ENCODE results near the gene ZNF593OS. TPM values are rescaled to one million over a fixed set of nuclear protein-coding genes. Genes with fewer than 3 reads are reported as not detected.

The ZNF593OS gene
- total RNA-seq = not detected
- long read RNA-seq, donor 1 = 0 reads
- long read RNA-seq, donor 2 = 0 reads

DNA sequence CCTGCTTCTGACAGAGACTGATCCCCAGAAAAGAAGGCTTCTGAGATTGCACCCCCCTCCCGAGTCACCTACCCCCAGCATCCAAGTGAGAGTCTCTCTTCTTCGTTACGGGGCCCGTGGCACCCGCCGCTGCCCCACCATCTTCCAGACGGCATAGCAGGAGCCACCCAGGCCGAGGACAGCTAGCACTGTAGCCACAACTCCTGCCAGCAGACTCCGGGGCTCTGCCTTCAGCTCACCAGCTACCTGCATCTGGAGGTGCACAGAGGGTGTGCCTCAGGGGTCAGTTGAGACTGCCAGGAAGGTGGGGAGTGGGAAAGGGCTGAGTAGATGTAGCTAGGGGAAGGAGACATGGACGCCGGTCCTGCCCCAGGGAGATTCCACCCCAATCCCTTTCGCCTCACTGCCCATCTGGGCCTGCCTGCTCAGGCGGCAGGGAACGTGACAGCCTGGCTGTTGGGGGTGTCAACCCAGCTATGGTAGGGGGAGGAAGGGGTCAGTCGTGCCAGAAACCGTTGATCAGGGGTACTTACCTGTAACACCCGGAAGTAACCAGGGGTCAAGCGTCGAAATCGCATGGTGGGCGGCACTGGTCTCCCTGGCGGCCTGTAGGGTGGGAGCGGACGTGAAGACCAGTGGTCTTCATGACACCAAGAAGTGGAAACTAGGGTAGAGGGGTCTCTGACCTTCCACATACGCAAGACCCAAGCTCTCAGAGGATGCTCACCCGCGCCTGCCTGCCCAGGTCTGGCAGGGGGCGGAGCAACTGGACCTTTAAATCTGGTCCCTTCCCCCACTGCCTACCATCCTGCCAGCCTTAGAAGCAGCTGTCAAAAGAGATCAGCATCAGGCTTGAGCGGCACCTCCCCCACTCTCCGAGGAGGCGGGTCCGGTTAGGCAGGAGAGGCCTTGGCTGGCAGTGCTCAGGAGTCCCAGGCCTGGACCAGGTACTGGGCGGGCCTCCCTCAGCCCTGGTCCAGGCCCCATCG is at the start of gene ZNF593OS:
TSS of gene ZNF593OS (minus strand) at position 749 of the 989 bp plus-strand sequence. CDS start at position 578, 171 bp downstream.
- no peak for DNase-seq
- no peak within 1 kb of the TSS for H3K4me3 ChIP-seq
- H3K36me3 ChIP-seq (ENCODE audit: low read depth) = no peaks in the 10 kb centered on the region
- intact Hi-C loops (cut with DNase I, micrococcal nuclease) = no loop called here
- peaks cover 6% of the 10 kb centered on the region for H3K4me1 ChIP-seq (ENCODE audit: low read depth)
- H3K9me3 ChIP-seq = no peaks in the 10 kb centered on the region
- TF ChIP-seq, protein P1, sequence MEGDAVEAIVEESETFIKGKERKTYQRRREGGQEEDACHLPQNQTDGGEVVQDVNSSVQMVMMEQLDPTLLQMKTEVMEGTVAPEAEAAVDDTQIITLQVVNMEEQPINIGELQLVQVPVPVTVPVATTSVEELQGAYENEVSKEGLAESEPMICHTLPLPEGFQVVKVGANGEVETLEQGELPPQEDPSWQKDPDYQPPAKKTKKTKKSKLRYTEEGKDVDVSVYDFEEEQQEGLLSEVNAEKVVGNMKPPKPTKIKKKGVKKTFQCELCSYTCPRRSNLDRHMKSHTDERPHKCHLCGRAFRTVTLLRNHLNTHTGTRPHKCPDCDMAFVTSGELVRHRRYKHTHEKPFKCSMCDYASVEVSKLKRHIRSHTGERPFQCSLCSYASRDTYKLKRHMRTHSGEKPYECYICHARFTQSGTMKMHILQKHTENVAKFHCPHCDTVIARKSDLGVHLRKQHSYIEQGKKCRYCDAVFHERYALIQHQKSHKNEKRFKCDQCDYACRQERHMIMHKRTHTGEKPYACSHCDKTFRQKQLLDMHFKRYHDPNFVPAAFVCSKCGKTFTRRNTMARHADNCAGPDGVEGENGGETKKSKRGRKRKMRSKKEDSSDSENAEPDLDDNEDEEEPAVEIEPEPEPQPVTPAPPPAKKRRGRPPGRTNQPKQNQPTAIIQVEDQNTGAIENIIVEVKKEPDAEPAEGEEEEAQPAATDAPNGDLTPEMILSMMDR (IDR thresholded peaks at IDR 0.05) = no peak
- no peak for ATAC-seq

DNA sequence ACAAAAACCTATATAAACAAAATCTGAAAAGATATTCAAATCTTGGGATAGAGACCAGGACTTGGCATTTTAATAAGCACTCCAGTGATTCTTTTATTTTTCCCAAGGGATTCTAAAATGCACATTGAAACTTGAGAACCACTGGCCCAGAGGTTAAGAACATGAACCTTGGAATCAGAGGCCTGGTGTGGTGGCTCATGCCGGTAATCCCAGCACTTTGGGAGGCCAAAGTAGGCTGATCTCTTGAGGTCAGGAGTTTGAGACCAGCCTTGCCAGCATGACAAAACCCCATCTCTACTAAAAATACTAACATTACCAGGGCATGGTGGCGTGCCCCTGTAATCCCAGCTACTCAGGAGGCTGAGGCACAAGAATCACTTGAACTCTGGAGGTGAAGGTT is 49.5 kb upstream of the ZNF593OS start:
- Histone ChIP-seq H3K36me3 (ENCODE audit: low read depth) (no peaks in the 10 kb centered on the region), H3K4me3 (no peak overlapping the region), H3K9me3 (no peaks in the 10 kb centered on the region), H3K4me1 (ENCODE audit: low read depth) (peaks cover 14% of the 10 kb centered on the region)
- no peak for ATAC-seq
- DNase-seq = no peak
- TF ChIP-seq, protein P1 (IDR thresholded peaks at IDR 0.05) = no peak
- intact Hi-C loops (cut with DNase I, micrococcal nuclease) = no loop called here

DNA sequence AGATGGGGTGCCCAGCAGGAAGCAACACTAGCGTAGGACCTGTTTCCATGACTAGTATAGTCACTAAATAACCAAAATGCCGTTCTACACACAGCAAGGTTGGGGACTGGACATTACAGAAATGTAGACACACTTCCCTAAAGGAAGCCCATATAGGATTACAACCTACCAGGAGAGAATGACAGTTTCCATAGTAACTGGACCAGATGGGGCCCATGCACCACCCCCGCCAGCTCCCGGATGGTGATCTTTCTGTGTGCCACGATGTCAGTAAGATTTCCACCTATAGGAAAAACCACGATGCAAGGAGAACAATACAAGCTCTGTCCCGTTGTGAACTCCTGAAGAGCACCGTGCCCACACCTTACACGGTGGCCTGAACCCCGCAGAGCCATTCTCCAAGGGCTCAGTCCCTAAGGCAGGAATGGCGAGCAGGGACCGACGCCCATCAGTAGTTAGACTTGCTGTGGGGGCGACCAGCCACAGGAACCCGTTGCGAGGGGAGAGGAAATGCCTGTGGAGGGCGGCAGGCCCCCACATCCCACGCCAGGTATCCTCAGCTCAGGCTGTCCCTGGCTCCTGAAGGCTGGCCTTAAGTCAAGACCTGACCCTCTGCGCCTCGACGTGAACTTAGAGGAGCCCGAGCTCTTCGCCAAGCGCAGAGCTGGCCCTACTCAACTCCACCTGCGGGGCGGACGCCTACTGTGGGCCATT is 48.7 kb upstream of the ZNF593OS start:
- no peak overlapping the region for H3K4me3 ChIP-seq
- TF ChIP-seq, protein P1 (IDR thresholded peaks at IDR 0.05) = no peak
- no peak for DNase-seq
- no peaks in the 10 kb centered on the region for H3K9me3 ChIP-seq
- ATAC-seq = no peak
- intact Hi-C loops (cut with DNase I, micrococcal nuclease) = no loop called here
- no peaks in the 10 kb centered on the region for H3K36me3 ChIP-seq (ENCODE audit: low read depth)
- H3K4me1 ChIP-seq (ENCODE audit: low read depth) = peaks cover 10% of the 10 kb centered on the region

DNA sequence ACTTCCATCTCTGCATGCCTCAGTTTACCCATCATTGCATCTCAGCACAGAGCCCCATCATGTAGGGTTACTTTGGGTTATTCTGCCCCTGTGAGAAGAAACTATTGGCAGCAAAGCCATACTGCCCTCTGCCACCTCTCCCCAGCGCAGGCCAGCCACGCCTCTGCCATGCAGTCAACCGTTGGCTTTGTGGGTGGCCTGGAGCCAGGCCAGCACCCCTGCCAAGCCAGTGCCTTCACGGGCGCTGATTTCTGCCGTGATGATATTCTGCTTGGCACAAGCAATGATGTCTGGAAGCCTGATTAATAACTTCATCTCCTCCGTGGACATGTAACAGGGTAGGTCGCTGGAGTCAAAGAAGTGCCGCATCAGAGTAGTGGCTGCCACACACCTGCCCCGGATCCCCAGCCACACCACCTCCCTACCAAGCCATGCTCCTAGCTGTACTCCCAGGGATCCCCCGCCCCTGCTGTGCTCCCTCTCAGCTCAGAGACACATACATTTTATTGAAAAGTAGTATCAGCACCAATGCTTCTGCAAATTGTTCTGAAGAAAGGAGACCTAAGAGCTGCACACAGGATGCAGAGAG is 47.4 kb upstream of the ZNF593OS start:
- no peaks in the 10 kb centered on the region for H3K36me3 ChIP-seq (ENCODE audit: low read depth)
- H3K9me3 ChIP-seq = no peaks in the 10 kb centered on the region
- peaks cover 4% of the 10 kb centered on the region for H3K4me1 ChIP-seq (ENCODE audit: low read depth)
- peak; percentile 48 for ATAC-seq
- H3K4me3 ChIP-seq = no peak overlapping the region
- intact Hi-C loops (cut with DNase I, micrococcal nuclease) = no loop called here
- TF ChIP-seq, protein P1 (IDR thresholded peaks at IDR 0.05) = no peak
- peak in 2 of 3 donors; percentile 38 to 69 for DNase-seq

DNA sequence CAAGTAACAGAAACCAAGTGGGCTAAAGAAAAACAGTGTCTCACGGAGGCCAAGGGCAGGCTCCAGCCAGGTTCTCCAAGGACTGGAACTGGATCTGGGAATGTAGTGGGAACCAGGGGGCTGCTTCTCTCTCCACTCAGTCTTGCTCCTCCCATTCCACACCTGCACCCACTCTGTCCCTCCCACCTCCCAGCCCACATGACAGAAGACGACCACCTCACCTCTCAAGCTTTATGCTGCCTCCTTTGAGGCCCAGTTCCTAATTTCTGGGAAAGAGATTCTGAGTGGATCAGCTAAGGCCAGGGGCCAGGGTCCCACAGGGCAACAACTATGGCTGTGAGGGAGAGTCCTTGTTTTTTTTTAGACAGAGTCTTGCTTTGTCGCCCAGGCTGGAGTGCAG is 43.6 kb upstream of the ZNF593OS start:
- Histone ChIP-seq H3K4me1 (ENCODE audit: low read depth) (no peaks in the 10 kb centered on the region), H3K9me3 (no peaks in the 10 kb centered on the region), H3K4me3 (no peak overlapping the region), H3K36me3 (ENCODE audit: low read depth) (no peaks in the 10 kb centered on the region)
- TF ChIP-seq, protein P1 (IDR thresholded peaks at IDR 0.05) = no peak
- DNase-seq = no peak
- intact Hi-C loops (cut with DNase I, micrococcal nuclease) = no loop called here
- no peak for ATAC-seq

Data from mucosa of descending colon (tissue), 3 donors.